IgD-negative memory B cell (primary cell): Measurements from ENCODE around the gene MCC. TPM values are rescaled to one million over a fixed set of nuclear protein-coding genes. Genes with fewer than 3 reads are reported as not detected.

Experiments
- H3K27ac Mint-ChIP-seq, 3 donors: one replicate each; pipeline ENCODE4 v1.8.0; 2020 to 2022; ENCODE audit warnings: mild to moderate bottlenecking in 3 of 3, mixed read lengths in 3 of 3, moderate library complexity in 1 of 3
- H3K27me3 Mint-ChIP-seq: one replicate; pipeline ENCODE4 v1.8.0; 2021; ENCODE audit warnings: mixed read lengths
- H3K36me3 Mint-ChIP-seq: one replicate; pipeline ENCODE4 v1.8.0; 2020; ENCODE audit warnings: mild to moderate bottlenecking, mixed read lengths
- H3K4me1 Mint-ChIP-seq, 3 donors: one replicate each; pipeline ENCODE4 v1.8.0; 2020 to 2022; ENCODE audit warnings: mixed read lengths in 3 of 3, mild to moderate bottlenecking in 1 of 3
- H3K4me3 Mint-ChIP-seq, 4 donors: one replicate each; pipeline ENCODE4 v1.8.0; 2020 to 2022; ENCODE audit warnings: mild to moderate bottlenecking in 4 of 4, mixed read lengths in 4 of 4, moderate library complexity in 3 of 4
- H3K9me3 Mint-ChIP-seq, 3 donors: one replicate each; pipeline ENCODE4 v1.8.0; 2020 to 2021; ENCODE audit warnings: mixed read lengths in 3 of 3, mild to moderate bottlenecking in 1 of 3
- polyA plus RNA-seq: library from polyadenylated mRNA; unstranded; fragments of 300-500 nt; fragmentation: Illumina TruSeq; gene quantifications from one replicate; pipeline ENCODE4 v1.2.3, GENCODE V29; 2021

Gene MCC
- polyA plus RNA-seq, 1 donor from 2014 or later = 0.40 TPM

DNA sequence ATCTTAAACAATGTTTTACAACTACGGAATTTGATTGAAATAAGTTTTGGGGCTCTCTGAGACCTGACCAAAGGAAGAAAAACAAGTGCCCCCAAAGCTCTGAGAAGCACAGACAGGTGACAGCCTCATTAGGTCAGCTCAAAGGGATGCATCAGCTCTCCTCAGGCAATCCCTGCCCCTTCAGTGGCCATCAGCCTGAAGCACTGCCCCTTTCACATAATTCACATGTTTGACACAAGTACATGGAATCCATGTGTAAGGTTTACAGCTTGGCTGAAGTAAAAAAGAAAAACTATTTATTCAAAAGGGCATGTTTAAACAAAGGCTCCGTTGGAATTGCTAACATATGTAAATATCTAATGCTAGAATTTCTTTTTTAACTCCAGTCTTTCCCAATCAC is 109.7 kb downstream of the MCC start:
- Mint-ChIP-seq H3K27ac (no peak overlapping the region), H3K27me3 (peaks cover 22% of the 10 kb centered on the region), H3K9me3 (no peaks in the 10 kb centered on the region), H3K36me3 (no peaks in the 10 kb centered on the region), H3K4me3 (peak overlapping the region in 1 of 4 donors; percentile 45), H3K4me1 (peaks cover 6 to 12% (median 7%) of the 10 kb centered on the region in 3 donors)

DNA sequence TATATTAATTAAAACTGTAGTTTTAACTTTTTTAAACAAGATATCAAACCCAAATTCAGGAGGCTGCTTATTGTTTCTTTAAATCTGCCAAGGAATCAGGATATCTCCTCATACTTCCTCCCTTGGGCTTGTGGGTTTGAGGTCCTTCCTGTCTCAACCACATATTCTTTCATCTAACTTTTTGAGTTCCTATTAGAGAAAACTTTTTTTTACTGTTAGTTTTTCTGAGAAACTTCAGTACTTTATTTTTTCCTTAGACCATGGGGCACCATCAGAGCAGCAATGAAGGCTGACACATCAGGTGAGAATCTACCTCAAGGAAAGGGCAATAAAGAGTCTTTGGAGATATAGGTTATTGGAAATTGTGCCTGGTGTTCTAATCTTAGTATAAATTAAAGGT is 110.2 kb downstream of the MCC start:
- H3K9me3 Mint-ChIP-seq = no peaks in the 10 kb centered on the region
- H3K4me1 Mint-ChIP-seq = peaks cover 6 to 12% (median 7%) of the 10 kb centered on the region in 3 donors
- peaks cover 22% of the 10 kb centered on the region for H3K27me3 Mint-ChIP-seq
- no peak overlapping the region for H3K27ac Mint-ChIP-seq
- H3K4me3 Mint-ChIP-seq = peak overlapping the region in 2 of 4 donors; percentile 5 to 55
- no peaks in the 10 kb centered on the region for H3K36me3 Mint-ChIP-seq

DNA sequence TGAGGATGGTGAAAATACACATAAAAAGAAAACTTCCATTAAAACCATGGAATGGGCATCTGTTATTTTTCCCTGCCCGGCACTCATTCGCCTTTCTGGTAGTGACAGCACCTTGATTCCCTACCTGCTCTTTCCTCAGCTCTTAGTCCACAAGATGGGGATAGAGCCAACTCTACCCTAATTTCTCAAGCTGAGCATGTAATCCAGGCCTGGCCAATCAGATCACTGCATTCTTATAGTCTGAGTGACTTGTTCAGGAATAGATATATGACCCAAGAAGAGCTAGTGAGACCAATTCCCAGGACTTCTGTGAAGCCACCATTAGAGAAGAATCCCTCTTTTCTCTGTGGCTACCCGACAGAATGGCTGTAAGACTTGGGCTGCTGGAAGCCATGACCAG is 111.6 kb downstream of the MCC start:
- H3K4me1 Mint-ChIP-seq = peaks cover 6 to 12% (median 7%) of the 10 kb centered on the region in 3 donors

DNA sequence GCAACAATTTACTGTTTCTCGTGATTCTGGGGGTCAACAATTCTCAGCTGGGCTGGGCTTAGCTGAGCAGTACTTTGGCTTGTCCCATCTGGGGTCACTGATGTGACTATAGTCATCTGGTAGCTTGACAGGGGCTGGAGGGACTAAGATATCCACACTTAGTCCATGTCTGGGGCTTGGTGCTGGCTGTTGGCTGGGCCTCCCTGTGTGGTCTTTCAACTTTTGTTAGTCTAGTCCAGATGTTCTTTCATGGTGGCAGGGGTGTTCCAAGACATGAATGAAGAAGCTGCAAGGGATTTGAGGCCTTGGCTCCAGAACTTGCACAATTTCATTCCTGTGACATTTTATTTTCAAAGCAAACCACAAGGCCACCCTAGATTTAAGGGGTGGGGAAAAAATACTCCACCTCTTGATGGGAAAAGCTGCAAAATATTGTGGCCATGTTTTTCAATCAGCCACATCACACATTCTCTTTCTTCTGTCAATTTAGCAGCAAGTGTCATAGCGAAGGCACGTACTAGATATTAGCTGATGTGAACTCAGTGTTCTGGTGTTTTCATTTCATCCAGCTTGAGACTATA is 112.7 kb downstream of the MCC start:
- no peaks in the 10 kb centered on the region for H3K9me3 Mint-ChIP-seq
- H3K4me3 Mint-ChIP-seq = no peak overlapping the region
- H3K27me3 Mint-ChIP-seq = peaks cover 8% of the 10 kb centered on the region
- H3K4me1 Mint-ChIP-seq = peaks cover 6 to 12% (median 7%) of the 10 kb centered on the region in 3 donors
- no peaks in the 10 kb centered on the region for H3K36me3 Mint-ChIP-seq
- H3K27ac Mint-ChIP-seq = peak overlapping the region in 1 of 3 donors; percentile 7

More for the DNA sequence above, 111.6 kb downstream of the MCC start:
- H3K27me3 Mint-ChIP-seq = peaks cover 15% of the 10 kb centered on the region
- no peak overlapping the region for H3K27ac Mint-ChIP-seq
- no peaks in the 10 kb centered on the region for H3K9me3 Mint-ChIP-seq
- H3K4me3 Mint-ChIP-seq = no peak overlapping the region
- H3K36me3 Mint-ChIP-seq = no peaks in the 10 kb centered on the region

DNA sequence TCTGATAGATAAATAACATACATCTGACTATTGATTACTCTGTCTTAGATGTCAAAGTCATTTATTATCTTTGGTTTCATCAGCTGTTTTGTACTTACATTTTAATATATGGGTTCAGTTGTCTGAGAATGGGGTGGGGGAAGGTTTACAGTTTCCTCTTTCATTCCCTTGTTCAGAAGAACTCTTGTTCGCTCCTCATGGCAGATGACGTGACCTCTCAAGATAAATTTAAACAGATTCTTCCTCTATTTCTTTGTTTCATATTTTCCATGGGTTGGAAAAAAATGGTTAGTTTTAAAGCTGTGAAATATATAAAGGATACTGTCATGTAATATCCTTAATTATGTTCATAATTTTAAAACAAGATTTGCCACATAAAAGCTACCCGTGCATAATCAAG is 114.8 kb downstream of the MCC start:
- peaks cover 5% of the 10 kb centered on the region for H3K27me3 Mint-ChIP-seq
- H3K4me3 Mint-ChIP-seq = no peak overlapping the region
- no peaks in the 10 kb centered on the region for H3K36me3 Mint-ChIP-seq
- peaks cover 6 to 7% (median 6%) of the 10 kb centered on the region in 3 donors for H3K4me1 Mint-ChIP-seq
- H3K27ac Mint-ChIP-seq = no peak overlapping the region
- H3K9me3 Mint-ChIP-seq = no peaks in the 10 kb centered on the region

DNA sequence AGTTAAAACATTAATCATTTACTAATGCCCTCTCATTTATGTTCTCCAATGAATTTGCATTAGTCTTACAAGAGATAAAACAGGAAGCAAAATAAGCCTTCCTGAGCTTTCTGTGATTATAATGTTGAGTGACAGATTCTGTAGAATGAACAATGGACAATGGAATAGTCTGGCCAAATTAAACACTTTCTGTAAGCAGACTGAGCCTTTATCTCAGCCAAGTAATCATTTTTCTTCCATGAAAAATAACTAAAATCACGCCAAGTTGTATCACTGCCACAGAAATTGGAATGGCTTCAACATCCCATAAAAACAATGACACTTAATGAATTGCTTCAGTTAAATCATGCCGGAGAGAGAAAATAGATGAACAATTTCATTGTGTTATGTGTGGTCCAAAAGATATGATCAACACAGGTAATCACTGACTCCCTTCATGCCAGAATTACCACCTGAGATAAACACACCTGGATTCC is 116.5 kb downstream of the MCC start:
- Mint-ChIP-seq H3K4me3 (no peak overlapping the region), H3K9me3 (no peaks in the 10 kb centered on the region), H3K4me1 (no peaks in the 10 kb centered on the region), H3K27ac (no peak overlapping the region), H3K27me3 (peaks cover 5% of the 10 kb centered on the region), H3K36me3 (no peaks in the 10 kb centered on the region)

DNA sequence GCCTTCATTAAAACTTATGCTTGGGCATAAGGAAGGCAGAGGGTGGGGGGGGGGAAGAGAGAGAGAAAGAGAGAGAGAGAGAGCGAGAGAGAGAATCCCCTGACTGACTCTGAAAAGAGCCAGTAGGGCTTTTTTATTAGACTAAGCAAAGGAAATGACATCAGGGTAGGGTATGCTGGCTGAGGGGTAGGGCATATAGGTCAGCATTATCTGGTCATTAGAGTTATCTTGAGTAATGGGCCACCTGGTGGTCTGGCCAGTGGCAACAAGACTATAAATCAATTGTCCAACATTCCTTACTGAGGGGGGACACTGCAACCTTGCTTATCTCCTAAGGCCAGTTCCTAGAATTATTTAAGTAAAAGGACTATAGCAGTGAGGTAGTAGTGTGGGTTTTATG is 120.7 kb downstream of the MCC start:
- no peak overlapping the region for H3K4me3 Mint-ChIP-seq
- H3K27ac Mint-ChIP-seq = no peak overlapping the region
- H3K4me1 Mint-ChIP-seq = no peaks in the 10 kb centered on the region
- H3K9me3 Mint-ChIP-seq = peaks cover 4 to 14% (median 11%) of the 10 kb centered on the region in 3 donors
- peaks cover 2% of the 10 kb centered on the region for H3K36me3 Mint-ChIP-seq
- H3K27me3 Mint-ChIP-seq = peaks cover 7% of the 10 kb centered on the region

DNA sequence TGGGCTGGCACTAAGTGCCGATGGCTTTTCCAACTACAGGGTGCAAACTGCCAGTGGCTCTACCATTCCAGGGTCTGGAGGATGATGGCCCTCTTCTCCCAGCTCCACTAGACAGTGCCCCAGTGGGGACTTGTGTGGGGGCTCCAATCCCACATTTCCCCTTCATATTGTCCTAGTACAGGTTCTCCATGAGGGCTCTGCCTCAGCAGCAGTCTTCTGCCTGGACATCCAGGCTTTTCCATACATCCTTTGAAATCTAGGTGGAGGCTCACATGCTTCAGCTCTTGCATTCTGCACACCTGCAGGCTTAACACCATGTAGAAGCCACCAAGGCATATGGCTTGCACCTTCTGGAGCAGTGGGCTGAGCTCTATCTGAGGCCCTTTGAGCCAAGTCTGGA is 123.8 kb downstream of the MCC start:
- Mint-ChIP-seq H3K27me3 (peaks cover 4% of the 10 kb centered on the region), H3K4me3 (peak overlapping the region in 1 of 4 donors; percentile 27), H3K4me1 (no peaks in the 10 kb centered on the region), H3K9me3 (peaks cover 4 to 14% (median 11%) of the 10 kb centered on the region in 3 donors), H3K36me3 (peaks cover 2% of the 10 kb centered on the region), H3K27ac (no peak overlapping the region)

DNA sequence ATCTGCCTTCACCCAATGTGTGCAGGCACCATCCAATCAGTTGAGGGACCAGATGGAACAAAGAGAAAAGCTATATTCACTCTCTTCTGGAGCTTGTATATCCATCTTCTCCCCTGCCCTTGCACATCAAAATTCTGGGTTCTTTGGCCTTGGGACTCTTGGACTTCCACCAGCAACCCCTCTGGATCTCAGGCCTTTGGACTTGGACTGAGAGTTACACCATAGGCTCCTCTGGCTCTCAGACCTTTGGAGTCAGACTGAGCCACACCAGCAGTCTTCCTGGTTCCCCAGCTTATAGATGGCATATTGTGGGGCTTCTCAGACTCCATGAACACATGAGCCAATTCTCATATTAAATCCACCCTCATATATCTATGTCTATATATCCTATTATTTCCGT is 126.6 kb downstream of the MCC start:
- Mint-ChIP-seq H3K4me3 (no peak overlapping the region), H3K4me1 (no peaks in the 10 kb centered on the region), H3K27me3 (peaks cover 4% of the 10 kb centered on the region), H3K9me3 (peaks cover 4 to 14% (median 11%) of the 10 kb centered on the region in 3 donors), H3K36me3 (peaks cover 2% of the 10 kb centered on the region), H3K27ac (no peak overlapping the region)

DNA sequence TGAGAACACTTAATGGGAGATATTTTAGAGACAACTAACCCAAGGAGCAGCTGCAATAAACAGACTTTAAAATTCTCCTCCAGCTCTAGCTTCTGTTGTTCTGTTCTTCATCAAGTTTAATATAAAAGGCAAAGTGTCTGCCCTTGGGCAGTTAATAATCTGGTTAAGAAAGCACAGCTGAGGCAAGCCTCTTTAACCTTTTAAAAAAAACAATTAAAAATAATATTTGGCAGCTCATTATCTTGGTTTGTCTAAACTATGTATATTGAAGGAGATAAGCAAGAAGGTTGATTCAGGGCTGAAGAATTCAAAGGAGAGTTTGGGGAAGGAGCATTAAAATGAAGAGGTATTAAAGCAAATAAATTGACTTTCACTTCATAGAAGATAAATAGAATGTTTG is 128.8 kb downstream of the MCC start:
- no peaks in the 10 kb centered on the region for H3K36me3 Mint-ChIP-seq
- peak overlapping the region in 1 of 3 donors; percentile 23 for H3K27ac Mint-ChIP-seq
- H3K4me1 Mint-ChIP-seq = no peaks in the 10 kb centered on the region
- no peak overlapping the region for H3K4me3 Mint-ChIP-seq
- peaks cover 2 to 6% (median 5%) of the 10 kb centered on the region in 3 donors for H3K9me3 Mint-ChIP-seq
- no peaks in the 10 kb centered on the region for H3K27me3 Mint-ChIP-seq

DNA sequence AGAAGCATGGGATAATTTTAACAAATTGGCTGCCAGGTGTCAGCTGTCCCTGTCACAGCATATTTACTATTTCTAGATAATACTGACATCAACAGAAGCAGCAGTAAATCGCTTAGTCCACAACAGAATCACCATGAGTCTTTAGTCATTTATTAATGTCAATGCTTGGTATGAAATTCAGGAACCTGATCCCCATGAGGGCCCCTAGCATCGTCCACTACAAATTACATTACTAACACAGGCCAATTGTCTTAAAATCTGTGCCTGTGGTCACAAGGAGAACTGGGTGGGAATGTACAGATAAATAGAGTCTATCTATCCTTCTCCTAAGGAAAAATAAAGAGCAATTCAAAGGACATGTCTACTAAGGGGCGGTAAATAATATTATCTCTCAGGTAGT is 129.6 kb downstream of the MCC start:
- H3K27me3 Mint-ChIP-seq = no peaks in the 10 kb centered on the region
- no peaks in the 10 kb centered on the region for H3K36me3 Mint-ChIP-seq
- H3K9me3 Mint-ChIP-seq = peaks cover 1 to 5% (median 4%) of the 10 kb centered on the region in 3 donors
- H3K4me1 Mint-ChIP-seq = no peaks in the 10 kb centered on the region
- H3K27ac Mint-ChIP-seq = no peak overlapping the region
- no peak overlapping the region for H3K4me3 Mint-ChIP-seq

DNA sequence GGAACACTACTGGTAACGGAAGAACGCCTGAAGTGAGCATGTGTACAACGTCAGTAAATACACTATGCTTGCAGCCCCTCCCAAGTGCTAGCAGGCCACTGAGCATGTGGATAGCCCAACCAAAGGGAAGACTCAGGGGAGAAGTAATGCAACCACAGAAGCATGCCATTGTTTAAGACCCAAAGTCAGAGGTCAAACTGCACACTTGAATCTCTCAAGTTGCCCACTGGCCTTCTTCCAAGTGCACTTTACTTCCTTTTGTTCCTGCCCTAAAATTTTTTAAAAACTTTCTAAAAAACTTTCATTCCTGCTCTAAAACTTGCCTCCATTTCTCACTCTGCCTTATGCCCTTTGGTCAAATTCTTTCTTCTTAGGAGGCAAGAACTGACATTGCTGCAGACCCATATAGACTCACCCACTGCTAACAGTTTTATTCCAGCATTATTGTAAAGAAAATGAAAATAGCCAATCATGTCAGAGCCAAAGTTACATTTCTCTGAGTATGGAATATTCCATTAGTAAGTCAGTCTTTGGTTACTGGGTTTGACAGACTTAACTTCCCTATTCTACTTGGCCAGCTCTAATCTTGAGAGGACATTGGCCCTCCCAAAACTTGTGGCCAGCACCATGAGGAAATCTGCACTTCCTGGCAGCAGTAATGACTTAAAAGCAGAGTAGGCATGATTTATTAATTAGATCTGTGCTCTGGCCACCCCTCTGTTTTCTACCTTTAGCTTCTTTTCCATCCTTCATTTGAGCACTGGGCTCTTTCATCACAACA is 130.4 kb downstream of the MCC start:
- Mint-ChIP-seq H3K9me3 (no peaks in the 10 kb centered on the region), H3K27ac (peak overlapping the region in 1 of 3 donors; percentile 60), H3K36me3 (no peaks in the 10 kb centered on the region), H3K27me3 (no peaks in the 10 kb centered on the region), H3K4me3 (no peak overlapping the region), H3K4me1 (no peaks in the 10 kb centered on the region)

DNA sequence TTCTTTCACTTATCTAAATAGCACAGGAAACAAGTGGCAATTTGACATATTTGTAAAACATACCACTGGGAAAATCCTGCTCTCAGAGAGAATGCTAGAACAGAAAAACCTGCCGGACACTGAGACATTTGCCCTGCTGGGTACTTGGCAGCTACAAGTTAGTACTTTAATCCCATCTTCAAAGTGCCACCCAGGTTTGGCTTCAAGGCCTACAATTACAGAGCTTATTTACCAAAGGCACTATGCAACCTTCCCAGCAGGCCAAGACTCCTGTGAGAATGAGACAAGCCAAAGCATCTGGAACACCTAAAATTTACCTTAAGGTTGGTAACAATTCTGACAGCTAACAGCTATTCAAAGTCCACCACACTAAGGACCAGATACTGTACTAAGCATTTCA is 131.8 kb downstream of the MCC start:
- H3K9me3 Mint-ChIP-seq = no peaks in the 10 kb centered on the region
- H3K4me3 Mint-ChIP-seq = no peak overlapping the region
- no peaks in the 10 kb centered on the region for H3K27me3 Mint-ChIP-seq
- no peak overlapping the region for H3K27ac Mint-ChIP-seq
- H3K36me3 Mint-ChIP-seq = no peaks in the 10 kb centered on the region
- H3K4me1 Mint-ChIP-seq = no peaks in the 10 kb centered on the region

DNA sequence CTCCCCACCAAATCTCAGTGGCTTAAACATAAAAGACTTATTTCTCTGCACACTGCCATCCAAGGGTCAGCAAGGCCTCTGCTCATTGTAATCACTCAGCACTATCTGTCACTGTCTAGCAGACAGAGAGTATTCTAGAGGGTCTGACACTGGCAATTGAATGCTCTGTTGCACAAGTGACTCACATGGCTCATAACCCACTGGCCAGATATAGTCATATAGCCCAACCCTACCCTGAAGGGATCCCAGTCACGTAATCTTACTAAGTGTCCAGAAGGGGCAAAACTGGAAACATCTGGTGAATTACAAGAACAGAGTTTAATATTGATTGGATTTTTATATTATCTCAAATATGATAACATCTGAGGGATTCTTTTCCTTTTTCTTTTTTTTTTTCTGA is 134.2 kb downstream of the MCC start:
- Mint-ChIP-seq H3K9me3 (no peaks in the 10 kb centered on the region), H3K27ac (no peak overlapping the region), H3K27me3 (no peaks in the 10 kb centered on the region), H3K4me3 (no peak overlapping the region), H3K36me3 (no peaks in the 10 kb centered on the region), H3K4me1 (no peaks in the 10 kb centered on the region)

DNA sequence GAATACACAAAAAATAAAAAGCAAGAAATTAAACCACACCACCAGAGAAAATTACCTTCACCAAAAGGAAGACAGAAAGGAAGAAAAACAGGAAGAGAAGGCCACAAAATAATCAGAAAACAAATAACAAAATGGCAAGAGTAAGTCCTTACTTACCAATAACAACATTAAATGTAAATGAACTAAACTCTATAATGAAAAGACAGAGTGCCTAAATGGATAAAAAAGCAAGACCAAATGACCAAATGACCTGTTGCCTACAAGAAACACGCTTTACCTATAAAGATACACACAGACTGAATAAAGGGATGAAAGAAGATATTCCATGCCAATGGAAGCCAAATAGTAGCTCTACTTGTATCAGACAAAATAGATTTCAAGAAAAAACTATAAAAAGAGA is 140.7 kb downstream of the MCC start:
- H3K36me3 Mint-ChIP-seq = peaks cover 5% of the 10 kb centered on the region
- H3K4me1 Mint-ChIP-seq = no peaks in the 10 kb centered on the region
- H3K9me3 Mint-ChIP-seq = no peaks in the 10 kb centered on the region
- no peak overlapping the region for H3K27ac Mint-ChIP-seq
- no peak overlapping the region for H3K4me3 Mint-ChIP-seq
- peaks cover 9% of the 10 kb centered on the region for H3K27me3 Mint-ChIP-seq
